Measurements from ENCODE around the gene ABCC6. TPM values are rescaled to one million over a fixed set of nuclear protein-coding genes. Genes with fewer than 3 reads are reported as not detected.

Gene ABCC6
- total and polyA plus RNA-seq, 2 of the 13 experiments (the other 11 are each of a cell fraction or from before 2014, with no cell fraction given): 82.4 to 105 TPM

- TF ChIP-seq ZNF407 (CRISPR knock-in tag; IDR thresholded peaks at IDR 0.05; ENCODE audit: not compliant biosample characterization) (no peak), ZNF563 (CRISPR knock-in tag; IDR thresholded peaks at IDR 0.05) (no peak), CHCHD3 (CRISPR knock-in tag; IDR thresholded peaks at IDR 0.05) (no peak), ZNF253 (CRISPR knock-in tag; IDR thresholded peaks at IDR 0.05; ENCODE audit: borderline replicate concordance) (no peak), ZNF720 (CRISPR knock-in tag; IDR thresholded peaks at IDR 0.05) (0 out of 2 replicates have a peak, but pooled peaks have one; percentile 53), ZNF224 (CRISPR knock-in tag; IDR thresholded peaks at IDR 0.05) (0 out of 2 replicates have a peak, but pooled peaks have one; percentile 62), CEBPB (IDR thresholded peaks at IDR 0.05; ENCODE audit: borderline replicate concordance, low read depth, low read length) (no peak), ZNF333 (CRISPR knock-in tag; IDR thresholded peaks at IDR 0.05; ENCODE audit: borderline replicate concordance) (0 out of 2 replicates have a peak, but pooled peaks have one; percentile 60), ZNF225 (CRISPR knock-in tag; IDR thresholded peaks at IDR 0.05) (peak; percentile 31; the same call in 1 of the 2 replicates)
- TF ChIP-seq, protein P1, sequence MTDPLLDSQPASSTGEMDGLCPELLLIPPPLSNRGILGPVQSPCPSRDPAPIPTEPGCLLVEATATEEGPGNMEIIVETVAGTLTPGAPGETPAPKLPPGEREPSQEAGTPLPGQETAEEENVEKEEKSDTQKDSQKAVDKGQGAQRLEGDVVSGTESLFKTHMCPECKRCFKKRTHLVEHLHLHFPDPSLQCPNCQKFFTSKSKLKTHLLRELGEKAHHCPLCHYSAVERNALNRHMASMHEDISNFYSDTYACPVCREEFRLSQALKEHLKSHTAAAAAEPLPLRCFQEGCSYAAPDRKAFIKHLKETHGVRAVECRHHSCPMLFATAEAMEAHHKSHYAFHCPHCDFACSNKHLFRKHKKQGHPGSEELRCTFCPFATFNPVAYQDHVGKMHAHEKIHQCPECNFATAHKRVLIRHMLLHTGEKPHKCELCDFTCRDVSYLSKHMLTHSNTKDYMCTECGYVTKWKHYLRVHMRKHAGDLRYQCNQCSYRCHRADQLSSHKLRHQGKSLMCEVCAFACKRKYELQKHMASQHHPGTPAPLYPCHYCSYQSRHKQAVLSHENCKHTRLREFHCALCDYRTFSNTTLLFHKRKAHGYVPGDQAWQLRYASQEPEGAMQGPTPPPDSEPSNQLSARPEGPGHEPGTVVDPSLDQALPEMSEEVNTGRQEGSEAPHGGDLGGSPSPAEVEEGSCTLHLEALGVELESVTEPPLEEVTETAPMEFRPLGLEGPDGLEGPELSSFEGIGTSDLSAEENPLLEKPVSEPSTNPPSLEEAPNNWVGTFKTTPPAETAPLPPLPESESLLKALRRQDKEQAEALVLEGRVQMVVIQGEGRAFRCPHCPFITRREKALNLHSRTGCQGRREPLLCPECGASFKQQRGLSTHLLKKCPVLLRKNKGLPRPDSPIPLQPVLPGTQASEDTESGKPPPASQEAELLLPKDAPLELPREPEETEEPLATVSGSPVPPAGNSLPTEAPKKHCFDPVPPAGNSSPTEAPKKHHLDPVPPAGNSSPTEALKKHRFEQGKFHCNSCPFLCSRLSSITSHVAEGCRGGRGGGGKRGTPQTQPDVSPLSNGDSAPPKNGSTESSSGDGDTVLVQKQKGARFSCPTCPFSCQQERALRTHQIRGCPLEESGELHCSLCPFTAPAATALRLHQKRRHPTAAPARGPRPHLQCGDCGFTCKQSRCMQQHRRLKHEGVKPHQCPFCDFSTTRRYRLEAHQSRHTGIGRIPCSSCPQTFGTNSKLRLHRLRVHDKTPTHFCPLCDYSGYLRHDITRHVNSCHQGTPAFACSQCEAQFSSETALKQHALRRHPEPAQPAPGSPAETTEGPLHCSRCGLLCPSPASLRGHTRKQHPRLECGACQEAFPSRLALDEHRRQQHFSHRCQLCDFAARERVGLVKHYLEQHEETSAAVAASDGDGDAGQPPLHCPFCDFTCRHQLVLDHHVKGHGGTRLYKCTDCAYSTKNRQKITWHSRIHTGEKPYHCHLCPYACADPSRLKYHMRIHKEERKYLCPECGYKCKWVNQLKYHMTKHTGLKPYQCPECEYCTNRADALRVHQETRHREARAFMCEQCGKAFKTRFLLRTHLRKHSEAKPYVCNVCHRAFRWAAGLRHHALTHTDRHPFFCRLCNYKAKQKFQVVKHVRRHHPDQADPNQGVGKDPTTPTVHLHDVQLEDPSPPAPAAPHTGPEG (CRISPR knock-in tag; IDR thresholded peaks at IDR 0.05): no peak
Observed at GRCh38 chr16:16146380-16147315, 76.6 kb downstream of the ABCC6 start (continued).

Measured in HepG2 (cell line).